Chondrocyte (in vitro differentiated cells): ENCODE measurements around the gene GM2A. TPM values are rescaled to one million over a fixed set of nuclear protein-coding genes. Genes with fewer than 3 reads are reported as not detected.
A peak's percentile ranks its signal among the peaks of the same experiment; 100 is the strongest.
"Not testable (repeated sequence)": the region's sequence is repeated elsewhere in the genome, so short reads cannot be mapped to it uniquely, and the experiment has no call there.

Experiments used
- DNase-seq: peaks from one replicate; pipeline ENCODE4 v3.0.0; 2021; ENCODE audit warnings: mixed read lengths, low spot score
- H3K27ac Mint-ChIP-seq: one replicate; pipeline ENCODE4 v1.8.0; 2021; ENCODE audit warnings: mild to moderate bottlenecking, moderate library complexity, mixed read lengths; ENCODE audit not compliant: unreplicated experiment
- H3K27me3 Mint-ChIP-seq: 2 replicates; pipeline ENCODE4 v1.8.0; 2021; ENCODE audit warnings: low read depth, mixed read lengths
- H3K36me3 Mint-ChIP-seq: 2 replicates; pipeline ENCODE4 v1.8.0; 2021; ENCODE audit warnings: low read depth, mixed read lengths
- H3K4me1 Mint-ChIP-seq: 2 replicates; pipeline ENCODE4 v1.8.0; 2021; ENCODE audit warnings: low read depth, mild to moderate bottlenecking, mixed read lengths
- H3K4me3 Mint-ChIP-seq: one replicate; pipeline ENCODE4 v1.8.0; 2021; ENCODE audit warnings: mild to moderate bottlenecking, moderate library complexity, mixed read lengths; ENCODE audit not compliant: unreplicated experiment
- H3K9me3 Mint-ChIP-seq: 2 replicates; pipeline ENCODE4 v1.8.0; 2021; ENCODE audit warnings: low read depth, mixed read lengths
- CTCF ChIP-seq: fragments of 200-600 bp; sonication (generic); IDR thresholded peaks from 2 replicates; pipeline ENCODE4 v1.5.0; 2021; ENCODE audit warnings: antibody characterized with exemption, mild to moderate bottlenecking, moderate library complexity
- total RNA-seq: library from RNA; stranded (reverse); gene quantifications from 3 replicates; pipeline ENCODE4 v1.2.1, GENCODE V29; 2021

Gene GM2A
- total RNA-seq, 1 donor from 2014 or later, result 21.7 TPM

GRCh38 chr5:151236888-151237287, 16.1 kb upstream of the GM2A start:
- H3K27me3 Mint-ChIP-seq, result peaks cover 9% of the 10 kb centered on the region
- H3K4me1 Mint-ChIP-seq, result peaks cover 11% of the 10 kb centered on the region
- TF ChIP-seq CTCF, result no peak
- DNase-seq, result no peak
- no peaks in the 10 kb centered on the region for H3K36me3 Mint-ChIP-seq
- no peak overlapping the region for H3K4me3 Mint-ChIP-seq
- H3K27ac Mint-ChIP-seq, result no peak overlapping the region
- H3K9me3 Mint-ChIP-seq, result no peaks in the 10 kb centered on the region

- TF ChIP-seq CTCF, result no peak
- peaks cover 9% of the 10 kb centered on the region for H3K27me3 Mint-ChIP-seq
- no peaks in the 10 kb centered on the region for H3K9me3 Mint-ChIP-seq
- H3K36me3 Mint-ChIP-seq, result no peaks in the 10 kb centered on the region
- H3K4me3 Mint-ChIP-seq, result no peak overlapping the region
- H3K27ac Mint-ChIP-seq, result no peak overlapping the region
- peaks cover 11% of the 10 kb centered on the region for H3K4me1 Mint-ChIP-seq
- DNase-seq, result no peak
These were observed 15.3 kb upstream of the GM2A start for GRCh38 chr5:151237685-151238084.

GRCh38 chr5:151238303-151238741, 14.7 kb upstream of the GM2A start:
- no peak overlapping the region for H3K27ac Mint-ChIP-seq
- no peaks in the 10 kb centered on the region for H3K9me3 Mint-ChIP-seq
- DNase-seq, result no peak
- no peak for TF ChIP-seq CTCF
- H3K4me1 Mint-ChIP-seq, result peaks cover 11% of the 10 kb centered on the region
- H3K36me3 Mint-ChIP-seq, result no peaks in the 10 kb centered on the region
- peaks cover 9% of the 10 kb centered on the region for H3K27me3 Mint-ChIP-seq
- peak overlapping the region; percentile 33 for H3K4me3 Mint-ChIP-seq

- no peak for DNase-seq
- Mint-ChIP-seq H3K4me1 (peaks cover 11% of the 10 kb centered on the region), H3K27ac (no peak overlapping the region), H3K27me3 (peaks cover 8% of the 10 kb centered on the region), H3K4me3 (peak overlapping the region; percentile 36), H3K9me3 (no peaks in the 10 kb centered on the region), H3K36me3 (no peaks in the 10 kb centered on the region)
- TF ChIP-seq CTCF, result peak; percentile 80
These were observed 13.6 kb upstream of the GM2A start for GRCh38 chr5:151239237-151239861.

GRCh38 chr5:151240268-151240835, 12.6 kb upstream of the GM2A start:
- H3K36me3 Mint-ChIP-seq, H3K27ac Mint-ChIP-seq, H3K27me3 Mint-ChIP-seq, H3K9me3 Mint-ChIP-seq, DNase-seq, H3K4me3 Mint-ChIP-seq: not testable (repeated sequence)
- peaks cover 11% of the 10 kb centered on the region for H3K4me1 Mint-ChIP-seq
